ENCODE data around the gene LIN7A. TPM values are rescaled to one million over a fixed set of nuclear protein-coding genes. Genes with fewer than 3 reads are reported as not detected.

LIN7A gene
- total RNA-seq, 2 experiments from 2014 or later = not detected

GRCh38 chr12:80868576-80868975 is 69.2 kb downstream of the LIN7A start:
- no peak for ATAC-seq (ENCODE audit: poor library complexity)
- H3K27me3 ChIP-seq (ENCODE audit: control insufficient read depth in 1 of 2, insufficient read depth in 2 of 2, low read length in 2 of 2) = no peaks in the 10 kb centered on the region
- Mint-ChIP-seq H3K27ac (no peak overlapping the region), H3K27me3 (no peaks in the 10 kb centered on the region), H3K4me1 (ENCODE audit: low read depth) (no peaks in the 10 kb centered on the region), H3K4me3 (no peak overlapping the region), H3K9me3 (peaks cover 2% of the 10 kb centered on the region), H3K36me3 (ENCODE audit: low read depth) (no peaks in the 10 kb centered on the region)
- TF ChIP-seq CTCF (IDR thresholded peaks at IDR 0.05) = no peak
- peaks cover 0 to 4% of the 10 kb centered on the region in 2 experiments for H3K9me3 ChIP-seq (ENCODE audit: control insufficient read depth in 1 of 2, insufficient read depth in 1 of 2, low read length in 2 of 2)
- POLR2A ChIA-PET = no interaction called here
- intact Hi-C loops (cut with DNase I, micrococcal nuclease) = no loop called here
- no peak for DNase-seq
- H3K4me1 ChIP-seq (ENCODE audit: insufficient read depth, low read length) = no peaks in the 10 kb centered on the region
- H3K4me3 ChIP-seq (ENCODE audit: low read length) = no peak overlapping the region
- no peaks in the 10 kb centered on the region for H3K36me3 ChIP-seq (ENCODE audit: insufficient read depth, low read length)
- CTCF ChIA-PET = no interaction called here
- H3K27ac ChIP-seq (ENCODE audit: low read depth in 1 of 2, low read length in 2 of 2) = no peak overlapping the region

- H3K36me3 Mint-ChIP-seq (ENCODE audit: low read depth) = no peaks in the 10 kb centered on the region
Observed at GRCh38 chr12:80867941-80868340, 69.8 kb downstream of the LIN7A start.

GRCh38 chr12:80864046-80864735 is 73.5 kb downstream of the LIN7A start:
- H3K27ac ChIP-seq (ENCODE audit: low read depth in 1 of 2, low read length in 2 of 2) = no peak overlapping the region
- CTCF ChIA-PET = no interaction called here
- peaks cover 5% of the 10 kb centered on the region for H3K9me3 Mint-ChIP-seq
- no peaks in the 10 kb centered on the region for H3K36me3 Mint-ChIP-seq (ENCODE audit: low read depth)
- H3K4me1 ChIP-seq (ENCODE audit: insufficient read depth, low read length) = no peaks in the 10 kb centered on the region
- no peaks in the 10 kb centered on the region for H3K36me3 ChIP-seq (ENCODE audit: insufficient read depth, low read length)
- peaks cover 0 to 11% of the 10 kb centered on the region in 2 experiments for H3K9me3 ChIP-seq (ENCODE audit: control insufficient read depth in 1 of 2, insufficient read depth in 1 of 2, low read length in 2 of 2)
- DNase-seq (no peak), ATAC-seq (ENCODE audit: poor library complexity) (no peak)
- H3K4me1 Mint-ChIP-seq (ENCODE audit: low read depth) = no peaks in the 10 kb centered on the region
- no peak overlapping the region for H3K4me3 Mint-ChIP-seq
- no peak for TF ChIP-seq CTCF (IDR thresholded peaks at IDR 0.05)
- H3K4me3 ChIP-seq (ENCODE audit: low read length) = no peak overlapping the region
- intact Hi-C loops (cut with DNase I, micrococcal nuclease) = no loop called here
- H3K27me3 Mint-ChIP-seq = no peaks in the 10 kb centered on the region
- H3K27me3 ChIP-seq (ENCODE audit: control insufficient read depth in 1 of 2, insufficient read depth in 2 of 2, low read length in 2 of 2) = no peaks in the 10 kb centered on the region
- H3K27ac Mint-ChIP-seq = no peak overlapping the region
- POLR2A ChIA-PET = no interaction called here

More at GRCh38 chr12:80867941-80868340, 69.8 kb downstream of the LIN7A start:
- no peak overlapping the region for H3K27ac Mint-ChIP-seq
- intact Hi-C loops (cut with DNase I, micrococcal nuclease) = no loop called here
- DNase-seq = no peak
- CTCF ChIA-PET = no interaction called here
- Histone ChIP-seq H3K36me3 (ENCODE audit: insufficient read depth, low read length) (no peaks in the 10 kb centered on the region), H3K4me1 (ENCODE audit: insufficient read depth, low read length) (no peaks in the 10 kb centered on the region), H3K27me3 (ENCODE audit: control insufficient read depth in 1 of 2, insufficient read depth in 2 of 2, low read length in 2 of 2) (no peaks in the 10 kb centered on the region), H3K27ac (ENCODE audit: low read depth in 1 of 2, low read length in 2 of 2) (no peak overlapping the region), H3K4me3 (ENCODE audit: low read length) (no peak overlapping the region), H3K9me3 (ENCODE audit: control insufficient read depth in 1 of 2, insufficient read depth in 1 of 2, low read length in 2 of 2) (peaks cover 0 to 4% of the 10 kb centered on the region in 2 experiments)
- no peaks in the 10 kb centered on the region for H3K4me1 Mint-ChIP-seq (ENCODE audit: low read depth)
- TF ChIP-seq CTCF (IDR thresholded peaks at IDR 0.05) = no peak
- H3K4me3 Mint-ChIP-seq = no peak overlapping the region
- H3K27me3 Mint-ChIP-seq = no peaks in the 10 kb centered on the region
- ATAC-seq (ENCODE audit: poor library complexity) = no peak
- H3K9me3 Mint-ChIP-seq = peaks cover 2% of the 10 kb centered on the region
- POLR2A ChIA-PET = no interaction called here

All from CD4-positive, alpha-beta T cell (primary cell).